Suprapubic skin (tissue), 4 donors: ENCODE data around the gene BAZ1A.

Experiments
- CTCF ChIP-seq, 2 donors: fragments of 200-600 bp in 1 of 2; fragments of 450-650 bp in 1 of 2; sonication (generic) in 1 of 2; IDR thresholded peaks; one replicate each; pipeline ENCODE4 v1.5.1; 2016 to 2019; ENCODE audit warnings: antibody characterized with exemption in 2 of 2, mild to moderate bottlenecking in 1 of 2, moderate library complexity in 1 of 2
- EP300 ChIP-seq: sonication (generic); formaldehyde crosslinking; IDR thresholded peaks from one replicate; pipeline ENCODE4 v1.6.1; 2017; ENCODE audit warnings: antibody characterized with exemption
- POLR2A ChIP-seq, 2 donors: fragments of 450-650 bp; IDR thresholded peaks; one replicate each; pipeline ENCODE4 v1.6.1; 2017; ENCODE audit warnings: antibody characterized with exemption in 2 of 2, mild to moderate bottlenecking in 2 of 2, moderate library complexity in 2 of 2
- POLR2AphosphoS5 ChIP-seq, 3 donors: sonication (generic); formaldehyde crosslinking; IDR thresholded peaks; one replicate each; pipeline ENCODE4 v1.6.1; 2017; ENCODE audit warnings: antibody characterized with exemption in 3 of 3

DNA sequence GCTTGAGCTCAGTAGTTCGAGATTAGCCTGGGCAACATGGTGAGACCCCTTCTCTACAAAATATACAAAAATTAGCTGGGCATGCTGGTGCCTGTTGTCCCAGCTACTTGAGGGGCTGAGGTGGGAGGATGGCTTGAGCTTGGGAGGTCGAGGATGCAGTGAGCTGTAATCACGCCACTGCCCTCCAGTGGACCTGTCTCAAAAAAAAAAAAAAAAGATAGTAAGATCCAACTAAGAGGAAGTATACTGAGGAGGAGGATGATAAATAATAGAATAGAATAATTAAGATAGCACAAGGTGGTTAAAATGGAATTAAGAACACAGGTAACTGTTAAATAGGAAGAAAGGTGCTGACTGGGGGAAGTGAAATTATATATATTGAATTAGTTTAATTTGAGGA lies 37.0 kb upstream of the BAZ1A start:
- TF ChIP-seq CTCF (IDR thresholded peaks at IDR 0.05) (no peak), EP300 (no peak), POLR2A (IDR thresholded peaks at IDR 0.05) (no peak), POLR2AphosphoS5 (IDR thresholded peaks at IDR 0.05) (no peak)
